ENCODE data around the gene DAPK1.

DNA sequence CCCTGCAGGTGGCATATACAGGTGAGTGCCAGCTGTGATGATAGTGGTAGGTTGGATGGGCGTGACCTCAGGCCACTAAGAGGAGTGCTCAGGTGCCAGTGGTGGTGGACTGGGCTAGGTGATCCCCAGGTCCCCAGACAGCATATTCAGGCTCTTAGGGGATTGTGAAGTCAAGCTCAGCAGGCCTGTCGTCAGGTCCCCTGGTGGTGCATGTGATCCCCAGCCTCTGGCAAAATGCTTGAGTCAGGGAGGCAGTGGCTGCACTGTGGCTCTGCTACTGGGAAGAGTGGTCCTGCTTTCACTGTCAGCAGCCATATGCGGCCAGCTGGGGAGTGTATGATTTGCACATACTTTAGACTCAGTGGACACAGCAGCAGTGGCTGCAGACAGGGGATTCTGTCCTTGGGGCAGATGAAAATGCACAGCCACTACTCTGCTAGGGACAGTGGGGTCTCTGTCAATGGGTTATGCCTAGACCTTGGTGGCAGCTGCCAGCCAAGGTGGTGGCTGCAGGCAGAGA, 196.6 kb downstream of the DAPK1 start:
- TF ChIP-seq SP3 (tag by site-specific recombination; IDR thresholded peaks at IDR 0.05) (no peak), TCF7L2 (IDR thresholded peaks at IDR 0.05; ENCODE audit: borderline replicate concordance, low read depth, low read length) (no peak), ZNF626 (tag by site-specific recombination; IDR thresholded peaks at IDR 0.05) (no peak), YY1 (tag by site-specific recombination; IDR thresholded peaks at IDR 0.05) (no peak), ZNF639 (tag by site-specific recombination; IDR thresholded peaks at IDR 0.05) (no peak)
- TF ChIP-seq, protein P1, sequence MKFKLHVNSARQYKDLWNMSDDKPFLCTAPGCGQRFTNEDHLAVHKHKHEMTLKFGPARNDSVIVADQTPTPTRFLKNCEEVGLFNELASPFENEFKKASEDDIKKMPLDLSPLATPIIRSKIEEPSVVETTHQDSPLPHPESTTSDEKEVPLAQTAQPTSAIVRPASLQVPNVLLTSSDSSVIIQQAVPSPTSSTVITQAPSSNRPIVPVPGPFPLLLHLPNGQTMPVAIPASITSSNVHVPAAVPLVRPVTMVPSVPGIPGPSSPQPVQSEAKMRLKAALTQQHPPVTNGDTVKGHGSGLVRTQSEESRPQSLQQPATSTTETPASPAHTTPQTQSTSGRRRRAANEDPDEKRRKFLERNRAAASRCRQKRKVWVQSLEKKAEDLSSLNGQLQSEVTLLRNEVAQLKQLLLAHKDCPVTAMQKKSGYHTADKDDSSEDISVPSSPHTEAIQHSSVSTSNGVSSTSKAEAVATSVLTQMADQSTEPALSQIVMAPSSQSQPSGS (tag by site-specific recombination; IDR thresholded peaks at IDR 0.05; ENCODE audit: low read depth) = no peak
- TF ChIP-seq, protein P2, sequence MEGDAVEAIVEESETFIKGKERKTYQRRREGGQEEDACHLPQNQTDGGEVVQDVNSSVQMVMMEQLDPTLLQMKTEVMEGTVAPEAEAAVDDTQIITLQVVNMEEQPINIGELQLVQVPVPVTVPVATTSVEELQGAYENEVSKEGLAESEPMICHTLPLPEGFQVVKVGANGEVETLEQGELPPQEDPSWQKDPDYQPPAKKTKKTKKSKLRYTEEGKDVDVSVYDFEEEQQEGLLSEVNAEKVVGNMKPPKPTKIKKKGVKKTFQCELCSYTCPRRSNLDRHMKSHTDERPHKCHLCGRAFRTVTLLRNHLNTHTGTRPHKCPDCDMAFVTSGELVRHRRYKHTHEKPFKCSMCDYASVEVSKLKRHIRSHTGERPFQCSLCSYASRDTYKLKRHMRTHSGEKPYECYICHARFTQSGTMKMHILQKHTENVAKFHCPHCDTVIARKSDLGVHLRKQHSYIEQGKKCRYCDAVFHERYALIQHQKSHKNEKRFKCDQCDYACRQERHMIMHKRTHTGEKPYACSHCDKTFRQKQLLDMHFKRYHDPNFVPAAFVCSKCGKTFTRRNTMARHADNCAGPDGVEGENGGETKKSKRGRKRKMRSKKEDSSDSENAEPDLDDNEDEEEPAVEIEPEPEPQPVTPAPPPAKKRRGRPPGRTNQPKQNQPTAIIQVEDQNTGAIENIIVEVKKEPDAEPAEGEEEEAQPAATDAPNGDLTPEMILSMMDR (tag by site-specific recombination; IDR thresholded peaks at IDR 0.05) = no peak
- TF ChIP-seq, protein P3, sequence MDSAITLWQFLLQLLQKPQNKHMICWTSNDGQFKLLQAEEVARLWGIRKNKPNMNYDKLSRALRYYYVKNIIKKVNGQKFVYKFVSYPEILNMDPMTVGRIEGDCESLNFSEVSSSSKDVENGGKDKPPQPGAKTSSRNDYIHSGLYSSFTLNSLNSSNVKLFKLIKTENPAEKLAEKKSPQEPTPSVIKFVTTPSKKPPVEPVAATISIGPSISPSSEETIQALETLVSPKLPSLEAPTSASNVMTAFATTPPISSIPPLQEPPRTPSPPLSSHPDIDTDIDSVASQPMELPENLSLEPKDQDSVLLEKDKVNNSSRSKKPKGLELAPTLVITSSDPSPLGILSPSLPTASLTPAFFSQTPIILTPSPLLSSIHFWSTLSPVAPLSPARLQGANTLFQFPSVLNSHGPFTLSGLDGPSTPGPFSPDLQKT (IDR thresholded peaks at IDR 0.05; ENCODE audit: borderline replicate concordance, low read depth, low read length) = no peak
